Measurements from ENCODE around the gene KLHDC8A. TPM values are rescaled to one million over a fixed set of nuclear protein-coding genes. Genes with fewer than 3 reads are reported as not detected.

Gene KLHDC8A
- total RNA-seq, 2 donors from 2014 or later, result 0.40 to 0.59 TPM

- DNase-seq (no peak), ATAC-seq (no peak)
- intact Hi-C loops (cut with DNase I, micrococcal nuclease), result loop anchor here in 1 of 2 donors (5.0 kb wide), 1 partner anchor 55 kb away; no protein-coding TSS in a partner anchor
Observed at GRCh38 chr1:205326812-205327466, 29.8 kb downstream of the KLHDC8A start.

DNA sequence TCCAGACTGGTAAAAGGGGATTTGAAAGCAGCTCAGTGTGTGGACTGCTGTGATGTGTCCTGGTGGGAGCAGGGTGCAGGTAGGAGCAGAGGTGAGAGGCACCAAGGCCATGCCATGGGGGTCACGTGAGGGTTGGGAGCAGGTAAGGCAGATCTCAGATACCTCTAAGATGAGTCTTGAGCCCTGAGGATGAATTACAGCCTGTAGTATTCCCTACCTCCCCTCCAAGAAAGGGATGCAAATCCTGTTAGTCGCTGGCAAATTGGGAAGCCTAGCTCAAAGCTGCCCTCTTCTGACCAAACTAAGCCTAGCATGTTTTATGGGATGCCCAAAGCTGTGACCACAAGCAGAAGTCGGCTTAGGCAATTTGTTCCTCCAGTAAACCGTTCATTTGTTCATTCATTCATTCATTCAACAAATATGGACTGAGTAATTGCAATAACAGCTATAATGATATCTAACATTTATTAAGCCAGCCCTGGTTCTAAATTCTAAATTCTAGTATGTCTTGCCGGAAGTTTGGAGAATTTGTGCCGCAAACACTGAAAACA is 31.3 kb downstream of the KLHDC8A start:
- intact Hi-C loops (cut with DNase I, micrococcal nuclease), result loop anchor here (2.0 to 5.0 kb wide), 2 partner anchors 53 kb away; no protein-coding TSS in a partner anchor
- DNase-seq (peak in 1 of 2 donors; percentile 58), ATAC-seq (peak; percentile 27)

DNA sequence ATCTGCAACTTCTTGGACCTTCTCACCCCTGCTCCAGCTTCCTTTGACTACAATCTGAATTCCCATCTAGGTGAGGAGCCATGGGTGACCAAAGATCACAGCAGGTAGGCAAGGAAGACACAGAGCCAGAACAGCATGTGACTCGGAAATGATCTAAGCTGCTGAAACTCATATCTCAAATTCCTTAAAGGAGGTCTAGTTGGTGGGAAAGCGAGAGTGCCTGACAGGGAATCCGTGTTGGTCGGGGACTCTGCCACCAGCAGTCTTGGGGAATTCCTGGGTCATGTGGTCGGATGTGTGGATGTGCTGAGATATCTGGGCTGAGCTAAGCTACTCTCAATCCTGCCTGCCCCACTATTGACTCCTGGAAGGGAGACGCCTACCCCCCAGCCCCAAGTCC is 31.9 kb downstream of the KLHDC8A start:
- ATAC-seq (no peak), DNase-seq (no peak)
- intact Hi-C loops (cut with DNase I, micrococcal nuclease), result loop anchor here (2.0 to 5.0 kb wide), 2 partner anchors 52 kb away; no protein-coding TSS in a partner anchor

- intact Hi-C loops (cut with DNase I, micrococcal nuclease), result loop anchor here in 1 of 2 donors (2.0 kb wide), 1 partner anchor 51 kb away; no protein-coding TSS in a partner anchor
Observed at GRCh38 chr1:205323794-205324193, 32.9 kb downstream of the KLHDC8A start.

GRCh38 chr1:205321959-205322283 is 34.8 kb downstream of the KLHDC8A start:
- no peak for ATAC-seq
- DNase-seq, result no peak
- intact Hi-C loops (cut with DNase I, micrococcal nuclease), result no loop called here

More at GRCh38 chr1:205323794-205324193, 32.9 kb downstream of the KLHDC8A start:
- no peak for DNase-seq
- no peak for ATAC-seq

DNA sequence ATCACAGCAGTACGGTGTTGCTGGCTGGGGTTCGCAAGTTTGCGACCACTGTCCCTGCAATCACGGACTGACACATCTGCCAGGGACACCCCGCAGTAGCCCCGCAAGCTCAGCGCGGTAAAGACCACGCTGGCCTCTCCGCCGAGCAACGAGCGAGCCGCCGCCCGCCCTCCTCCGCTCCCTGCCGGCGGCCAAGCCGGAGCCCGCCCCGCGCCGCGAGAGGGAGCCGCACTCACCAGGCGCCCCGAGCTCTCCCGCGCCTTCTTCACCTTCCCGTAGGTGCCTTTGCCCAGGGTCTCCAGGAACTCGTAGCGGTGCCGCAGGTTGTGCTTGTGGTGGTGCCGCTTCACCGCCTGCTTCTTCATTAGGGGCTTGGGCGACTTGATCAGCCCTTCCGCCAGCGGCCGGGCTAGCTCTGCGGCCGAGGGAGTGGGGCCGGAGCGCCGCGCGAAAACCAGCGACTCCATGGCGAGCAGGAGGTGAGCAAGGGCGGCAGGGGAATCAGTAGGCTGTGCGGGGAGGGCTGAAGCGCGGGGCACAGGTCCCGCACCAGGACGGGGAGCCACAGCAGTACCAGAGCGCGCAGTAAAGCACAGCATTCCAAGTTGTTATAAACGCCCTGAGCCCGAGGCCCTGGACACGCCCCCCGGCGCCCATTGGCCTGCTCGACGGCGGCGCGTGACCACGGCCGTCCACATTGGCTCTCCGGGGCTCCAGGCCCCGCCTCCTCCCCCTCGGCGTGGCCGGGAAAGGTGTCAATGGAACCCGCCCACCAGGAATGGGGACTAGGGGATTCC is 35.4 kb downstream of the KLHDC8A start, which contains the start of gene NUAK2:
TSS of gene NUAK2 (minus strand) at position 584 of the 797 bp plus-strand sequence. CDS start at position 467, 117 bp downstream.
- peak; percentile 65 for ATAC-seq
- peak; percentile 95 to 98 for DNase-seq
- intact Hi-C loops (cut with DNase I, micrococcal nuclease), result no loop called here

DNA sequence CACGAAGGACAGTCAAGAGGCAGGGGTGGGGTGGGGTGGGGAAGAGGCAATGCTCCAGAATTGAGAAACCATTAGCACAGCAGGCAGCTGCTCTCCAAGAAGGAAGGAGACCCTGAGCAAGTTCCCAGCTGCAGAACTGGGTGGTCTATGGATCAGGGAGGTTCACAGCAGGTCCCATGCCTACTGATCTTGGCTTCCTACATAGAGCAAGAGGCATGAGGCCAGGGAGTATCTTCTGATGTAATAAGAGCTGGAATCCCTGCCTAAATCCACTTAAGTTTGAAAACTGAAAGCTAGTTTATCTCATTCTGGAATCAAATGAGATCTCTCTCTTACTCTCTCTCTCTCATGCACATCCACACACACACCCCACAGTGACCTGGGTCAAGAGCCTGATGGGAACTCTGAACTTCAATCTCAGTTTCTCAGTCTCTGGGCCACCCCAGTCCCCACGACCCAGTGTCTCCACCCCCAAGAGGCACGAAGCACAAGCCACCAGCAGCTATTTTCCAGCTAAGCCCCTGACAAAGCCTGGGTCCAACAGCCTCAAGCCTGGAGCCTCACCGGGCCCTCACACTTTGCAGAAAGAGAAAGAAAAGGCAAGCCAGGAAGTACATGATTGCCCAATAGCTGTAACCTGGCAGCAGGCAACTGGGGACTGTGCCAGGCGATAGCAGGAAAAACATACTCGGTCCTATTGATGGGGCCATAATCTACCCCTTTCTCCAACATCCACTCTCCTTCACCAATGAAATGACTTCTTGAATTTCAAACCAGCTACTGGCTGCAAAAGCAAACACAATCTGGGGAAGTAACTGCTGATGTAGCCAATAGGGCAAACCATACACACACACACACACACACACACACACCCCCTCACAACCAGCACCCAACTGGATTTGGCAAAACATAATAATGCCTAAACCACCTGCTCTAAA is 37.4 kb downstream of the KLHDC8A start:
- ATAC-seq (peak; percentile 60), DNase-seq (peak; percentile 81 to 89)
- intact Hi-C loops (cut with DNase I, micrococcal nuclease), result no loop called here

- DNase-seq (peak; percentile 64 to 70), ATAC-seq (peak; percentile 29)
- intact Hi-C loops (cut with DNase I, micrococcal nuclease), result no loop called here
Observed at GRCh38 chr1:205318231-205318991, 38.3 kb downstream of the KLHDC8A start.

DNA sequence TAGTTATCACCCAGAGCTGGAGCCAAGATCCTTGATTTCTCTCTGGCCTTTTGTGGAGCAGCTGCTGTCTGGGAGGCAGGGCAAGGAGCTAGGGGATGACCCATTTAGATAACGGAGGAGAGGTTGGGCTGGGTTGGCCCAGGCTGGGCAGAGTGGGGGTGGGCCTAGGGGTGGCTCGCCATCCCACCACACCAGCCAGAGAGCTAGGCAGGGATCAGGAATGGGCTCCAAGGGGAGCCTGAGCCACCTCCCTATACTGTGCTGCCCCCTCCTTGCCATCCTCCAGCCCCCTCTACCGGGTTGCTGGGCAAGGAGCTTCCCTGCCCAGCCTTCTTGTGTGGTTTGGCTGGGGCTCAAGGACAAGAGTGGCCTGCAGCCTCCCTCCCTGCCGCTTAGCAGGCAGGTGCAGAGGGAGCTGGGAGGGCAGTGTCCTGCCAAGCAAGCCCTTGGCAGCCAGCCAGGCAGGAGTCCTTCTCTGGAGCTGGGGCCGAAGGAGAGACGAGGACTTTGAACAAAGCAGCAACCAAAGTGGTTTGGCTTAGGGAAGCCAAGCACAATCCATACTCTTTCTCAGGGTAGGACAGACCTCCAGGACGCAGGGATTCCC is 39.3 kb downstream of the KLHDC8A start:
- ATAC-seq (peak; percentile 54), DNase-seq (peak; percentile 95)
- intact Hi-C loops (cut with DNase I, micrococcal nuclease), result no loop called here

DNA sequence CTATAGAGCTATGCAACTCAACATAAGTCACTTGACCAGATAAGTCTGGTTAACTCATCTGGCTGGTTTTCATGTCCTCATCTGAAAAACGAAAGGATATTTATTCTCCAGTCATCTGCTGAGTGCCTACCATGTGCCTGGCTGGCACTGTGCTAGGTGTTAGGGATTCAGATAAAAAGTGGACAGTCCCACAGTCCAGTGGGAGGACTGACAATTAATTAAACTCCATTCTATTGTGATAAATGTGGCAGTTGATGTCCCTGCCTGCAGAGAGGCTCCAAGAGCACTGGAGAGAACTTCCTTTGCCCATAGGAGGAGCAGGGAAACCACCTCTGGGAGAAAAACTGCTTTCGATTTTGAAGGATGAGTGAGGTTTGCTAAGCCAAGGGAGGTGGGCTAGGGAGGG is 40.6 kb downstream of the KLHDC8A start:
- DNase-seq (no peak), ATAC-seq (no peak)
- intact Hi-C loops (cut with DNase I, micrococcal nuclease), result no loop called here

GRCh38 chr1:205315008-205315618 is 41.6 kb downstream of the KLHDC8A start:
- intact Hi-C loops (cut with DNase I, micrococcal nuclease), result no loop called here
- ATAC-seq, result no peak
- DNase-seq, result no peak

GRCh38 chr1:205313563-205314308 is 43.0 kb downstream of the KLHDC8A start:
- intact Hi-C loops (cut with DNase I, micrococcal nuclease), result no loop called here
- ATAC-seq (no peak), DNase-seq (peak; percentile 49 to 57)

DNA sequence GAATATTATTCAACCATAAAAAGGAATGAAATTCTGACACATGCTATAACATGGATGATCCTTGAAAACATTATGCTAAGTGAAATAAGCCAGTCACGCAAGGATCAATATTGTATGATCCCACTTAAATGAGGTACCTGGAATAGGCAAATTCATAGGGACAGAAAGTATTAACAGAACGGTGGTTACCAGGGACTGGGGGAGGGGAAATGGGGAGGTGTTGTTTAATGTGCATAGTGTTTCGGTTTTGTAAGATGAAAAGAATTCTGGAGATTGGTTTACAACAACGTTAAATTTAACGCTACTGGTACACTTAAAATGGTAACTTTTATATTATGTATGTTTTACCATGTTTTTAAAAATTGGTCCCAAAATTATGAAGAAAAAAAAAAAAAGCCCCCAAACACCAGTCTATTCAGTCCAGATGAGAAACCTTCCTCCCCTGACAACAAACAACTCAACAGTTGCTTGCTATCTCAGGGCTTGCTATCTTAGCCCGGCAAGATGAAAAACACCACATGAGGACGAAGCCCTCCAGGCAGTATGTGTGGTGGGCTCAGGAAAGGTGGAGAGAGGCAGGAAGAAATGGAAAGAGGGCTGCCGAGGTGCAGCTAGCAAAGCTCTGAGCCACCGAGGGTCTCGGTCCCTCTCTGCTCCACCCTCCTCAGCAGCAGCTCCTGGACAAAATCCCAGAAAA is 43.7 kb downstream of the KLHDC8A start:
- ATAC-seq (no peak), DNase-seq (no peak)
- intact Hi-C loops (cut with DNase I, micrococcal nuclease), result no loop called here

GRCh38 chr1:205310976-205311704 is 45.6 kb downstream of the KLHDC8A start:
- intact Hi-C loops (cut with DNase I, micrococcal nuclease), result no loop called here
- no peak for ATAC-seq
- DNase-seq, result no peak

- ATAC-seq, result no peak
- intact Hi-C loops (cut with DNase I, micrococcal nuclease), result no loop called here
- no peak for DNase-seq
Observed at GRCh38 chr1:205309741-205310140, 47.0 kb downstream of the KLHDC8A start.
